Mucosa of stomach (tissue), 1 donor: Measurements from ENCODE around the gene NCAN.
"Not testable (repeated sequence)": the region's sequence is repeated elsewhere in the genome, so short reads cannot be mapped to it uniquely, and the experiment has no call there.

ENCODE experiments used
- H3K27me3 ChIP-seq: one replicate; pipeline ENCODE4 v1.7.0; 2013; ENCODE audit warnings: mild to moderate bottlenecking, low read length; ENCODE audit not compliant: control insufficient read depth, insufficient read depth
- H3K36me3 ChIP-seq: one replicate; pipeline ENCODE4 v1.7.0; 2013; ENCODE audit warnings: low read length; ENCODE audit not compliant: control insufficient read depth, insufficient read depth
- H3K4me1 ChIP-seq: one replicate; pipeline ENCODE4 v1.7.0; 2013; ENCODE audit warnings: mild to moderate bottlenecking, low read length; ENCODE audit not compliant: control insufficient read depth, insufficient read depth
- H3K4me3 ChIP-seq: one replicate; pipeline ENCODE4 v1.7.0; 2013; ENCODE audit warnings: low read length
- H3K9ac ChIP-seq: one replicate; pipeline ENCODE4 v1.7.0; 2013; ENCODE audit warnings: mild to moderate bottlenecking, low read length, moderate library complexity
- H3K9me3 ChIP-seq: one replicate; pipeline ENCODE4 v1.7.0; 2013; ENCODE audit warnings: mild to moderate bottlenecking, low read length, moderate library complexity; ENCODE audit not compliant: control insufficient read depth
- donor health status: Pancreatic carcinoma.

Gene NCAN

DNA sequence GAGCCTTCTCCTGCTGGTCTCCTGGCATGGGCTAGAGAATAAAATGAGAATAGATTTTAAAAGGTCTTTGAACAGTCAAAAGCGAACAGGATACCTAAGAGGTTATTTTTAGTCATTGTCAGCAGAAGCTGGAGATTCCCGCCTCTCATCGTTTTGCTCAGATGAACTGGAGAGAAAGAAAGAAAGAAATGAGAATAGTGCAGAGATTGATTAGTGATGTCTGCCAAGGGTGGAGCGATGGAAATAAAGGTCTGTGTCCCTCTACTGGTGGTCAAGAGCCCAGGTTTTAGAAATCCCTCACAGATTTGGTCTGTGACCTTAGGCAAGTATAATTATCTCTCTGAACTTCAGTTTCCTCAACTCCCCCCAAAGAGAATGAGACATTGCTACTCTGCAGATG lies 5.3 kb downstream of the NCAN start:
- H3K4me1 ChIP-seq = no peaks in the 10 kb centered on the region
- no peak overlapping the region for H3K4me3 ChIP-seq
- no peaks in the 10 kb centered on the region for H3K36me3 ChIP-seq
- H3K9me3 ChIP-seq = no peaks in the 10 kb centered on the region
- no peak overlapping the region for H3K9ac ChIP-seq
- H3K27me3 ChIP-seq = peaks cover 17% of the 10 kb centered on the region

DNA sequence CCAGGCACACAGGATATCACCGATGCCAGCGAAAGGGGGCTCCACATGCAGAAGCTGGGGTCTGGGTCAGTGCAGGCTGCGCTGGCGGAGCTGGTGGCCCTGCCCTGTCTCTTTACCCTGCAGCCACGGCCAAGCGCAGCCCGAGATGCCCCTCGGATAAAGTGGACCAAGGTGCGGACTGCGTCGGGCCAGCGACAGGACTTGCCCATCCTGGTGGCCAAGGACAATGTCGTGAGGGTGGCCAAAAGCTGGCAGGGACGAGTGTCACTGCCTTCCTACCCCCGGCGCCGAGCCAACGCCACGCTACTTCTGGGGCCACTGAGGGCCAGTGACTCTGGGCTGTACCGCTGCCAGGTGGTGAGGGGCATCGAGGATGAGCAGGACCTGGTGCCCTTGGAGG lies 7.2 kb downstream of the NCAN start:
- Histone ChIP-seq H3K4me3 (no peak overlapping the region), H3K27me3 (peaks cover 7% of the 10 kb centered on the region), H3K9ac (no peak overlapping the region), H3K36me3 (no peaks in the 10 kb centered on the region), H3K9me3 (no peaks in the 10 kb centered on the region), H3K4me1 (no peaks in the 10 kb centered on the region)

DNA sequence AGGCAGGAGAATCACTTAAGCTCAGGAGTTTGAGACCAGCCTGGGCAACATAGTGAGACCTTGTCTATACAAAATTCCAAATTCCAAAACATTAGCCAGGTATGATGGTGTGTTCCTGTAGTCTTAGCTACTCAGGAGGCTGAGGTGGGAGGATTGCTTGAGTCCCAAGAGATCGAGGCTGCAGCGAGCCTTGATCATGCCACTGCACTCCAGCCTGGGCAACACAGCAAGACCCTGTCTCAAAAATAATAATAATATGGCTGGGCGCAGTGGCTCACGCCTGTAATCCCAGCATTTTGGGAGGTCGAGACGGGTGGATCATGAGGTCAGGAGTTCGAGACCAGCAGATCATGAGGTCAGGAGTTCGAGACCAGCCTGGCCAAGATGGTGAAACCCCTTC lies 9.2 kb downstream of the NCAN start:
- peaks cover 11% of the 10 kb centered on the region for H3K4me1 ChIP-seq
- H3K27me3 ChIP-seq = peaks cover 20% of the 10 kb centered on the region
- H3K4me3 ChIP-seq, H3K9ac ChIP-seq, H3K36me3 ChIP-seq, H3K9me3 ChIP-seq: not testable (repeated sequence)

DNA sequence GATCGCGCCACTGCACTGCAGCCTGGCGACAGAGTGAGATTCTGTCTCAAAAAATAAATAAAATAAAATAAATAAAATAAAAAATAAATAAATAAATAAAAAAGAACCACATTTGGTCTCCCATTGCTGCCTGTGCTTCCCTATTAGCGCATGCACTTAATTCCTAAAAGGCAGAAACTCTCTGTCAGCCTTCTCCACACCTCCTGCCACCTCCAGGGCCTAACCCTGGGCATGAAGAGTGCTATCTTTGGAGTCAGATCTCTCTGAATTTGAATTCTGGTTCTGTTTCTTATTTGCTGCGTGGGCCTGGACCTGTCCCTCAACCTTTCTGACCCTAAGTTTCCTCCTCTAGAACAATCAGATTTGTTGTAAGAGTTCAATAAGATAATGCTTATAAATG lies 11.3 kb downstream of the NCAN start:
- Histone ChIP-seq H3K27me3 (peaks cover 24% of the 10 kb centered on the region), H3K4me1 (peaks cover 11% of the 10 kb centered on the region), H3K4me3 (no peak overlapping the region), H3K9ac (no peak overlapping the region), H3K9me3 (no peaks in the 10 kb centered on the region), H3K36me3 (no peaks in the 10 kb centered on the region)

DNA sequence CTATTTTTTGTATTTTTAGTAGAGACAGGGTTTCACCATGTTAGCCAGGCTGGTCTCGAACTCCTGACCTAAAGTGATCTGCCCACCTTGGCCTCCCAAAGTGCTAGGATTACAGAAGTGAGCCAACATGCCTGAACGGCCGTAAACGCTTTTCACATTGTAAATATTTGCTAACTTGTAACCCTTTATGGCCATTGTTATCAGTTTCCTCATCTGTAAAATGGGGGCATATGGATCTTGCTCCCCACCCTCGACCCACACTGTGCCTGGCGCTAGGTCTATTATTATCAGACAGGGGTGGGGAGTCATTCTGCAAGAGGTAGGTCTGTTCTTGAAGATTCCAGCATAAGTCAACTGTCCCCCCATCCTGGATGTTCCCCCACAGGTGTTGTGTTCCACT lies 11.9 kb downstream of the NCAN start:
- Histone ChIP-seq H3K36me3 (no peaks in the 10 kb centered on the region), H3K9ac (no peak overlapping the region), H3K4me3 (no peak overlapping the region), H3K4me1 (peaks cover 11% of the 10 kb centered on the region), H3K9me3 (no peaks in the 10 kb centered on the region), H3K27me3 (peaks cover 30% of the 10 kb centered on the region)

DNA sequence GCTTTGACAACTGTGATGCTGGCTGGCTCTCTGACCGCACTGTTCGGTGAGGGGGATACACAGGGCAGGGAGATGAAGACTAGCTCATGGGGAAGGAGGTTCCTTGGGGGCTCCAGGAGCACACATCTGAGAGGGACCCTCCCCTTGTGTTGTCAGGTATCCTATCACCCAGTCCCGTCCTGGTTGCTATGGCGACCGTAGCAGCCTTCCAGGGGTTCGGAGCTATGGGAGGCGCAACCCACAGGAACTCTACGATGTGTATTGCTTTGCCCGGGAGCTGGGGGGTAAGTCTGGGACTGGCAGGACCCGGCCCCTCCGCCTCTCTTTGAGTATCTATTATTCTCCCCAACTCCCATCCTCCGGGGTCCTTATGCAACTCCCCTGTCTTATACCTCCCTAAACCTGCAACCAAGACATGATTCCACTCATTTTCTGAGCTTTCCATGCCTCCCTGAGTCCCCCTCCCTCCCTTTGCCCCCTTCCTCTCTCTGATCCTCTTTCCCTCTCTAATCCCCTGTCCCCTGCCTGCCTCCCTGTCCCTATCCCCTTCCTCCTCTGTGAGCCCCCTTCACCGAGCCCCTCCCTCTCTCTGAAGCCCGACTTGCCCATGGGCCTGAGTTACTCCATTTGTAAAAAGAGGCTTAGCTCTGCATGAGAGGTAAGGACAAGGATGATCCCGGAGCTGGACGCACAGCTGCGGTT lies 12.5 kb downstream of the NCAN start:
- Histone ChIP-seq H3K9ac (no peak overlapping the region), H3K36me3 (no peaks in the 10 kb centered on the region), H3K9me3 (no peaks in the 10 kb centered on the region), H3K4me1 (peaks cover 11% of the 10 kb centered on the region), H3K4me3 (no peak overlapping the region), H3K27me3 (peaks cover 30% of the 10 kb centered on the region)

DNA sequence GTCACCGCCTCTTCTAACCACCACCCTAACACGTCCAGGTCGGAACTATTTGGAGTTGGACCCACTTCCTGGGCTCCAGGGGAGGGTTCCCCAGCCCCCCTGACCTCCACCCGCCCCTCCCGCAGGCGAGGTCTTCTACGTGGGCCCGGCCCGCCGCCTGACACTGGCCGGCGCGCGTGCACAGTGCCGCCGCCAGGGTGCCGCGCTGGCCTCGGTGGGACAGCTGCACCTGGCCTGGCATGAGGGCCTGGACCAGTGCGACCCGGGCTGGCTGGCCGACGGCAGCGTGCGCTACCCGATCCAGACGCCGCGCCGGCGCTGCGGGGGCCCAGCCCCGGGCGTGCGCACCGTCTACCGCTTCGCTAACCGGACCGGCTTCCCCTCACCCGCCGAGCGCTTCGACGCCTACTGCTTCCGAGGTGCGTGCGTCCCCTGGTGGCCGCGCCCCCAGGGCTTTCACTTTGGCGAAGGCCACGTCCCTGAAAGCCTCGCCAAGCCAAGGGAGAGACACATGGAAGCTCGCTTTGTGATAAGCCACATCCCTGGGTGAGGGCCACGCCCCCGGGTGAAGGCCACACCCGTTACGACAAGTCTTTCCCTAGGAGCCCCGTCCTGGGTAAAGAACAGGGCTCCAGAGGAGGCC lies 13.2 kb downstream of the NCAN start:
- Histone ChIP-seq H3K27me3 (peaks cover 30% of the 10 kb centered on the region), H3K9ac (peak overlapping the region; percentile 13), H3K36me3 (no peaks in the 10 kb centered on the region), H3K9me3 (no peaks in the 10 kb centered on the region), H3K4me3 (no peak overlapping the region), H3K4me1 (peaks cover 11% of the 10 kb centered on the region)

DNA sequence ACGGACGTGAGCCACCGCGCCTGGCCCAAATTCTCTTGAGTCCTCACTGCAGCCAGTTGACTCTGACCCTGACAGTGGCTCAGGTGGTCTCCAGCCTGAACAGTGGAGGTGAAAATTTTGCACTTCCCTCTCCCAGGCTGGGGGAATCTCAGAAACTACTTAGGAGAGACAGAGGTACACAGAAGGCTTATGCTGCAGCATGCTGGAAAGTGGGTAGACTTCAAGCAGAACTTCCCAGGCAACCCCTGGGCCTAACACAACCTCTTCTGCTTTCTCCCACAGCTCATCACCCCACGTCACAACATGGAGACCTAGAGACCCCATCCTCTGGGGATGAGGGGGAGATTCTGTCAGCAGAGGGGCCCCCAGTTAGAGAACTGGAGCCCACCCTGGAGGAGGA lies 14.4 kb downstream of the NCAN start:
- Histone ChIP-seq H3K9ac (no peak overlapping the region), H3K4me1 (peaks cover 11% of the 10 kb centered on the region), H3K27me3 (peaks cover 30% of the 10 kb centered on the region), H3K36me3 (no peaks in the 10 kb centered on the region), H3K4me3 (no peak overlapping the region), H3K9me3 (no peaks in the 10 kb centered on the region)

DNA sequence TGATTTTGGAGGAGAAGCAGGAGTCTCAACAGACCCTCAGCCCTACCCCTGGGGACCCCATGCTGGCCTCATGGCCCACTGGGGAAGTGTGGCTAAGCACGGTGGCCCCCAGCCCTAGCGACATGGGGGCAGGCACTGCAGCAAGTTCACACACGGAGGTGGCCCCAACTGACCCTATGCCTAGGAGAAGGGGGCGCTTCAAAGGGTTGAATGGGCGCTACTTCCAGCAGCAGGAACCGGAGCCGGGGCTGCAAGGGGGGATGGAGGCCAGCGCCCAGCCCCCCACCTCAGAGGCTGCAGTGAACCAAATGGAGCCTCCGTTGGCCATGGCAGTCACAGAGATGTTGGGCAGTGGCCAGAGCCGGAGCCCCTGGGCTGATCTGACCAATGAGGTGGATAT lies 14.9 kb downstream of the NCAN start:
- peaks cover 11% of the 10 kb centered on the region for H3K4me1 ChIP-seq
- H3K9me3 ChIP-seq = no peaks in the 10 kb centered on the region
- no peak overlapping the region for H3K9ac ChIP-seq
- no peaks in the 10 kb centered on the region for H3K36me3 ChIP-seq
- no peak overlapping the region for H3K4me3 ChIP-seq
- peaks cover 30% of the 10 kb centered on the region for H3K27me3 ChIP-seq

DNA sequence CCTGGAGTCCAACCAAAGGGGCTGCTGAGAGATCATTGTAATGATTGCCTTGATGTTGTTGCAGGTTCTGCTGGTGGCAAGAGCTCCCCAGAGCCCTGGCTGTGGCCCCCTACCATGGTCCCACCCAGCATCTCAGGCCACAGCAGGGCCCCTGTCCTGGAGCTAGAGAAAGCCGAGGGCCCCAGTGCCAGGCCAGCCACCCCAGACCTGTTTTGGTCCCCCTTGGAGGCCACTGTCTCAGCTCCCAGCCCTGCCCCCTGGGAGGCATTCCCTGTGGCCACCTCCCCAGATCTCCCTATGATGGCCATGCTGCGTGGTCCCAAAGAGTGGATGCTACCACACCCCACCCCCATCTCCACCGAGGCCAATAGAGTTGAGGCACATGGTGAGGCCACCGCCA lies 15.5 kb downstream of the NCAN start:
- Histone ChIP-seq H3K9me3 (no peaks in the 10 kb centered on the region), H3K4me1 (peaks cover 11% of the 10 kb centered on the region), H3K27me3 (peaks cover 30% of the 10 kb centered on the region), H3K9ac (no peak overlapping the region), H3K4me3 (no peak overlapping the region), H3K36me3 (no peaks in the 10 kb centered on the region)

DNA sequence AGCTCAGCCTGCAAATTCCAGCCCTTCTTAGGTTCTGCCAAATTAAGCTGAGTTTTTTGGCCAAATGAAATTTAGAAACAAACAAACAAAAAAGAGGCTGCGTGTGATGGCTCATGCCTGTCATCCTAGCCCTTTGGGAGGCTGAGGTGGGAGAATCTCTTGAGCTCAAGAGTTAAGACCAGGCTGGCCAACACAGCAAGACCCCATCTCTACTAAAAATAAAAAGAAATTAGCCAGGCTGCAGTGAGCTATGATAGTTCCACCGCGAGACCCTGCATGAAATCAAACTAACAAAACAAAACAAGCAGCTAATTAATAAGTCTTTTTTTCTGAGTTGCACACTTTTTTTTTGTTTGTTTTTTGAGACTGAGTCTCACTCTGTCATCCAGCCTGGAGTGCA lies 17.9 kb downstream of the NCAN start:
- Histone ChIP-seq H3K4me1 (peaks cover 9% of the 10 kb centered on the region), H3K9ac (no peak overlapping the region), H3K9me3 (no peaks in the 10 kb centered on the region), H3K36me3 (no peaks in the 10 kb centered on the region), H3K4me3 (no peak overlapping the region), H3K27me3 (peaks cover 19% of the 10 kb centered on the region)

DNA sequence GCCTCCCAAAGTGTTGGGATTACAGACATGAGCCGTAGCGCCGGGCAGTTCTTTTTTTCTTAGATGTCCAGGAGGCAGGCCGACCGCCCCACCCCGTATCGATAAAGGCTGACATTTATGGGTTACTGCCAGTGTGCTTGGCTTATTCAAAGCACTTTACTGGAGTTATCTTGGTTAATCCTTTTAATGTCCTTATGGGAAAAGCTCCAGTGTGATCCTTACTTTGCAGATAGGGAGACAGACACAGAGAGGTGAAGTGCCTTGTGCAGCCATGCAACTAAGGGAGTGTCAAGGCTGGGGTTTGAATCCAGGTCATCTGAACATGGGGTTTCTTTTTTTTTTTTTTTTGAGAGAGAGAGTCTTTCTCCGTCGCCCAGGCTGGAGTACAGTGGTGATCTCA lies 19.2 kb downstream of the NCAN start:
- H3K27me3 ChIP-seq = peaks cover 10% of the 10 kb centered on the region
- no peaks in the 10 kb centered on the region for H3K36me3 ChIP-seq
- no peak overlapping the region for H3K9ac ChIP-seq
- no peaks in the 10 kb centered on the region for H3K4me1 ChIP-seq
- no peak overlapping the region for H3K4me3 ChIP-seq
- no peaks in the 10 kb centered on the region for H3K9me3 ChIP-seq
